Amniotic epithelial cell (primary cell): Measurements from ENCODE around the gene EGFL7.

Experiments
- DNase-seq: peaks from one replicate; pipeline ENCODE4 v3.0.0-alpha.2; 2010; ENCODE audit warnings: low read depth

Gene EGFL7

GRCh38 chr9:136660971-136661550, 1.7 kb upstream of the EGFL7 start:
- no peak for DNase-seq

DNA sequence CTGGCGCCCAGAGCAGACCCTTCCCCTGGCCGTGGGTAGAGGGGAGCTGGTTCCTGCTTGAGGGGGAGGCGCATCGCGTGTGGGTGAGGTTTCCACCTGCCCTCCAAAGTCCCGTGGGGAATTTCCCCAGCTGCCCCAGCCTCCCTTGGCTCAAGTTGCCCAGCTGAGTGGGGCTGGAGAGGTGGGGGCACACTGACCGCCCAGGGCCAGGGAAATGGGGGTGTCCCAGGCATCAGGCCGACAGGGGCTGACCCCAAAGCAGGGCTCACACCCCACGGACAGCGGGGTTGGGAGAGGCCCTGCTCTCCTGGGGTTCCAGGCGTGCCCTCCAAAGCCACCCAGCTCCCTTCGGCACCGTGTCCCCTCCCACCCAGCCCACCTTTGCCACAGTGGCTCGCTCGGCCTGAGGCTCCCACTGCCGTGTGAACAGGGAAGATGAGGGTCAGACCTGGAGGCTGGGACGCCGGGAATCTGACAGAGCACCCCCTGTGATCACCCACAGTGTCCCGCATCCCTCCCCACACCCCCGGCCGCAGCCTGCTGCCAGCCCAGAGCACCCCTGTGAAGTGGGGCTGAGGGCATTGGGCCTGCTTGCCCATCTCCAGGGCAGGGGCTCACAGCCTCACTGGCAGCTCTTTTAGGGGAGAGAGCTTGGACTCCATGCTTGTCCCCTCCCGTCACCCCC, 933 bp upstream of the EGFL7 start:
- DNase-seq = no peak

- no peak for DNase-seq
Measured at GRCh38 chr9:136662326-136662655, 425 bp upstream of the EGFL7 start.

DNA sequence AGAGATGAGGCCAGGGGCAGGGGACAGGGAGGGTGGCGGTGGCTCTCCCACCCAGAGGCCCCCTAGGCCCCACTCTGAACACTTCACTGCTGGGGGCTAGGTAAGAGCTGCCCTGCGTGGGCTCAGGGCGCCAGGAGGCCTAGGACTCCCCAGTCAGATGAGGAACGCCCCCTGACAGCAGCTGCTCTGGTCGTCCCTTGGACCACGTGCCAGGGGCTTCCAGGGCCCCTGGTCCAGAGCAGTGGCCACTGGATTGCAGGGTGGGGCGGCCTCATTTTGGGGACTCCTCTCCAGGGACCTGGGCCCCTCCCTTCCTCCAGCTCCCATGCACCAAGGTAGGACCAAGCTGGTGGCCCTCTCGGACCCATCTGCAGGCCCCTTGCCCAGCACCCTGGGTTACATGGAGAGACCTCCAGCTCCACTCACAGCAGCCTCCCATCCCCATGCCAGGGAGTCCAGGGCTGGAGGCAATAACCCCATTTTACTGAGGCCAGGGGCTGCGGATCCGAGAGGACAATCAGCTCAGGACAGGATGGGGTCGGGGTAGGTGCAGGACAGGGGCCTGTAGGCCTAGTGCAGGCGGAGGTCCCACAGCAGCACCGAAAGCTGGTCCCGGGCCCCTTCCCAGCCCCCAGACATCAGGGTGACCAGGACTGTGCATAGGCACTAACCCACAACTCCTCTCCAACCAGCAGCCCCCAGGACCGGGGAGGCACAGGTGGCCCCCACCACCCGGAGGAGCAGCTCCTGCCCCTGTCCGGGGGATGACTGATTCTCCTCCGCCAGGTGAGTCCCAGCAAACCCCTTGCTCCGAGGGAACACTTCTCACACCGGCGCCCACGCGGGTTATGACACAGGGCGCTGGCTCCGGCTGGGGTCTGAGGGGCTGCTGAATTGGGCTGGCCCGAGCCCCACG, 1.5 kb downstream of the EGFL7 start:
- no peak for DNase-seq

GRCh38 chr9:136665111-136665703, 2.5 kb downstream of the EGFL7 start:
- no peak for DNase-seq

- no peak for DNase-seq
Measured at GRCh38 chr9:136665704-136666371, 3.1 kb downstream of the EGFL7 start.

- no peak for DNase-seq
Measured at GRCh38 chr9:136666372-136667213, 3.9 kb downstream of the EGFL7 start.

GRCh38 chr9:136667214-136667939, 4.7 kb downstream of the EGFL7 start:
- no peak for DNase-seq

- no peak for DNase-seq
Measured at GRCh38 chr9:136667940-136668760, 5.4 kb downstream of the EGFL7 start.

- DNase-seq = no peak
Measured at GRCh38 chr9:136668983-136669790, 6.5 kb downstream of the EGFL7 start.

DNA sequence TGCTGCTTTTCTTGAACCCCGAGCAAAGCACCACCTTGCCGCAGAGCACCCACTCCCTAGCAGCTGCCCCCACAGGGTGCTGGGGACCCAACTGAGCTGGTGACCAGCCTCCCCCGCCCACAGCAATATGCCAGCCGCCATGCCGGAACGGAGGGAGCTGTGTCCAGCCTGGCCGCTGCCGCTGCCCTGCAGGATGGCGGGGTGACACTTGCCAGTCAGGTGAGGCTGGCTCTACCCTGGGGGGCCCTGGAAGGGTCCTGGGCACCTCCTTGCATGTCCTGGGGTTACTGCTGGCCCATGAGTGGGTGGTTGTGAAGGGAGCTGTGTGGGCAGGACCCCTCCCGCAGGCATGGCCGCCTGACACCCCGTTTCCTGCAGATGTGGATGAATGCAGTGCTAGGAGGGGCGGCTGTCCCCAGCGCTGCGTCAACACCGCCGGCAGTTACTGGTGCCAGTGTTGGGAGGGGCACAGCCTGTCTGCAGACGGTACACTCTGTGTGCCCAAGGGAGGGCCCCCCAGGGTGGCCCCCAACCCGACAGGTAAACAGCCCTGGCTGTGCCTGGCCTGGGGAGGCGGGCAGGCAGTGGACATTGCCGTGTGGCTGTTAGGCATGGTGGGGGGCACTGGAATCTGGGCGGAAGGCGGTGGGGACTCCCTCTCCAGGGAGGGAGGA, 7.2 kb downstream of the EGFL7 start:
- no peak for DNase-seq

GRCh38 chr9:136670576-136671253, 8.0 kb downstream of the EGFL7 start:
- no peak for DNase-seq

- no peak for DNase-seq
Measured at GRCh38 chr9:136671254-136671614, 8.5 kb downstream of the EGFL7 start.

DNA sequence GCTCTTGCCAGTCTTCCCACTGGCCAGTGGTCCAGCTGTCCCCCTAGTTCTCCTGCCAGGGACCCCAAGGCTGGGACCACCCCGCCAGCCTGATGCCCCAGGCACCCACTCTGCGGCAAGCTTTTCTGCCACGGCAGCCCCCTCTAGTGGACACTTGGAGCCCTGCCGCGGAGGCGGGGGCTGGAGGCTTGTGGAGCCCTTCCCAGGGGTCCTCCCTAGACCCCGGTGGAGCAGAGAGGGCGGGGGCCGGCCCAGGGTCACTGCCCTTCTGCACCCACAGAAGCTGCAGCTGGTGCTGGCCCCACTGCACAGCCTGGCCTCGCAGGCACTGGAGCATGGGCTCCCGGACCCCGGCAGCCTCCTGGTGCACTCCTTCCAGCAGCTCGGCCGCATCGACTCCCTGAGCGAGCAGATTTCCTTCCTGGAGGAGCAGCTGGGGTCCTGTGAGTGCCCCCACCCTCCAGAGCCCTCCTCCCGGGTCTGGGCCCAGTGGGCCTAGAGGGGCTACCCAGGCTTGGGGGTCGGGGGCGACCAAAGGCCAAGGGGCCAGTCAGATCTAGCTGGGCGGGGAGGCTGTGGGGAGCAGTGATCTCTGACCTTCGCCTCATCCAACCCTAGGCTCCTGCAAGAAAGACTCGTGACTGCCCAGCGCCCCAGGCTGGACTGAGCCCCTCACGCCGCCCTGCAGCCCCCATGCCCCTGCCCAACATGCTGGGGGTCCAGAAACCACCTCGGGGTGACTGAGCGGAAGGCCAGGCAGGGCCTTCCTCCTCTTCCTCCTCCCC, 9.1 kb downstream of the EGFL7 start:
- no peak for DNase-seq

DNA sequence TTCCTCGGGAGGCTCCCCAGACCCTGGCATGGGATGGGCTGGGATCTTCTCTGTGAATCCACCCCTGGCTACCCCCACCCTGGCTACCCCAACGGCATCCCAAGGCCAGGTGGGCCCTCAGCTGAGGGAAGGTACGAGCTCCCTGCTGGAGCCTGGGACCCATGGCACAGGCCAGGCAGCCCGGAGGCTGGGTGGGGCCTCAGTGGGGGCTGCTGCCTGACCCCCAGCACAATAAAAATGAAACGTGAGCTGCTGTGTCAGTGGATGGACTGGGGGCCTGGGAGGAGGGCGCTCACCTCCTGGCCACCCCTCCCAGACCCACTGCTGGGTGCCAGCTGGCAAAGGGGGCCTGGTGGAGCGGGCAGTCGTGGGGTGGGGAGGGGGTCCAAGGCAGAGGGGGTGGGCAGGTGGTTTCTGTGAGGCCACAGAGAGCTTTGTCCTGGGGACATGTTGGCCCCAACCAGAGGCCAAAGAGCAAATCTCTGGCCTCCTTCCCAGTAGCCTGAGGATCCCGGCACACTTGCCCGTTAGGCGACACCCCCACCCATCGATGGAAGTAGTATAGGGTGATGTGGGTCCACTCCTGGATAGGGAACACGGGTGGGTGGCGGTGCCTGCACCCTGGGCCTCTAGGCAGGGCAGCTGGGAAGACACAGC, 9.8 kb downstream of the EGFL7 start:
- DNase-seq = no peak
